Measurements from ENCODE around the gene ASNSD1. TPM values are rescaled to one million over a fixed set of nuclear protein-coding genes. Genes with fewer than 3 reads are reported as not detected.
A peak's percentile ranks its signal among the peaks of the same experiment; 100 is the strongest.

The ASNSD1 gene
- total RNA-seq, 2 donors from 2014 or later, result 36.7 to 38.8 TPM

GRCh38 chr2:189628817-189629530 lies 32.3 kb upstream of the ASNSD1 start:
- no peaks in the 10 kb centered on the region for H3K36me3 ChIP-seq
- TF ChIP-seq CTCF (IDR thresholded peaks at IDR 0.05), result peak; percentile 18 to 50
- no peak for DNase-seq (ENCODE audit: low spot score)
- H3K4me1 ChIP-seq, result no peaks in the 10 kb centered on the region
- H3K9me3 ChIP-seq, result no peaks in the 10 kb centered on the region
- no peaks in the 10 kb centered on the region for H3K27me3 ChIP-seq
- no peak overlapping the region for H3K27ac ChIP-seq
- no peak overlapping the region for H3K4me3 ChIP-seq

DNA sequence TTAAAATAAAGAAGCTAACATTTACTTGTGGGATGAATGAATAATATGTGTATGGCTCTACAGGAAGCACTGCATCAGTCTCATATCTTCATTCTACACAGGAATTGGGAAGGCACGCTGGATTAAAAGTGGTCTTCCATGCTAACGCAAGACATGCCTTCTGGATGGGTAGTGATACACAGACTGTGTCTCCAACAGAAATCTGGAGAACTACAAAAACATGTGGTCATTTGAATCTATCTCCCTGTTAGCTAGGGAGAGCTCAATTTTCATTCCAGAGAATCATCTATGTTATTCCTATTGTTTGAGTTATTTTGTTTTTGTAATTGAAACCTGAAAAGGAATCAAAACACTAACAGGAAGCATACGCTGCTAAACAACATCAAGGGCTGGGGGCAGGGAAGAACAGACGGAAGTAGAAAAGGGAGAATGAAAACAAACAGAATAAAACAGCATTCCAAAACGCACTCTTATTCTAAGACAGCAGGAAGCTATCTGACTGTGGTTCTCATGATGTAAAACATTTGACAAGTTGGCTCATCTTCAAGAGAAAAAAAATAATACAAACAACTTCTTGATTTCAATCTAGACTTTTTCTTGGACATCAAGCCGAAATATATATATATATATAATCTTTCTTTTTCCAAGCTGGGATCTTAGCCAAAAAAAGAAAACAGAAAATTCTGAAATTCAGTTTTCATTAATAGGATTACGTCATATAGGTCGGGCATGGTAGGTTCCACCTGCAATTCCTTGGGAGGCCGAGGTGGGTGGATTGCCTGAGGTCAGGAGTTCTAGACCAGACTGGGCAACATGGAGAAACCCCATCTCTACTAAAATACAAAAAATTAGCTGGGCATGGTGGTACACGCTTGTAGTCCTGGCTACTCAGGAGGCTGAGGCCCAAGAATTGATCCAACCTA lies 31.5 kb upstream of the ASNSD1 start:
- no peak overlapping the region for H3K4me3 ChIP-seq
- DNase-seq (ENCODE audit: low spot score), result no peak
- H3K36me3 ChIP-seq, result no peaks in the 10 kb centered on the region
- no peaks in the 10 kb centered on the region for H3K4me1 ChIP-seq
- no peak overlapping the region for H3K27ac ChIP-seq
- no peaks in the 10 kb centered on the region for H3K27me3 ChIP-seq
- no peaks in the 10 kb centered on the region for H3K9me3 ChIP-seq
- no peak for TF ChIP-seq CTCF (IDR thresholded peaks at IDR 0.05)

DNA sequence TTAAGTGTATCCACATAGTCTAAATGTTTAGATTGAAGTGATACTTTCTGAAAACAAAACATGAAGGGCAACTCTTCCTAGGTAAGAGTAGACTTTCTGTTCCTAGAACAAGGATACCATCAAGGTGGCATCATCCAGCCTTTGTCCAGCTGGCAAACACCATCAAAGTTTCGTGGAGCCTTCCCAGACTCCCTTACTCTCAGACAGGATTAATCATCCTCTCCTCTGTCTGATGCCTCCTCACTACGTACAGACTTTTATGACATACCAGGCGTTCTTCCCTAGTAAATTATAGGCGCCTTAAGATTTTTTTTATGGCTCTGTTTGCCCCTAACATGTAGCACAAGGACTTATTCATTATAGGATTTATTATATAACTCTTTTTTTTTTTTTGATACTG lies 29.4 kb upstream of the ASNSD1 start:
- no peaks in the 10 kb centered on the region for H3K9me3 ChIP-seq
- no peak for TF ChIP-seq CTCF (IDR thresholded peaks at IDR 0.05)
- no peak overlapping the region for H3K4me3 ChIP-seq
- no peaks in the 10 kb centered on the region for H3K27me3 ChIP-seq
- H3K27ac ChIP-seq, result no peak overlapping the region
- DNase-seq (ENCODE audit: low spot score), result no peak
- H3K36me3 ChIP-seq, result no peaks in the 10 kb centered on the region
- no peaks in the 10 kb centered on the region for H3K4me1 ChIP-seq

- no peak overlapping the region for H3K27ac ChIP-seq
- TF ChIP-seq CTCF (IDR thresholded peaks at IDR 0.05), result peak; percentile 30 to 60
- DNase-seq (ENCODE audit: low spot score), result no peak
- no peaks in the 10 kb centered on the region for H3K27me3 ChIP-seq
- H3K4me3 ChIP-seq, result no peak overlapping the region
- H3K4me1 ChIP-seq, result no peaks in the 10 kb centered on the region
- H3K9me3 ChIP-seq, result no peaks in the 10 kb centered on the region
- no peaks in the 10 kb centered on the region for H3K36me3 ChIP-seq
These were observed 27.9 kb upstream of the ASNSD1 start for GRCh38 chr2:189633392-189633811.

DNA sequence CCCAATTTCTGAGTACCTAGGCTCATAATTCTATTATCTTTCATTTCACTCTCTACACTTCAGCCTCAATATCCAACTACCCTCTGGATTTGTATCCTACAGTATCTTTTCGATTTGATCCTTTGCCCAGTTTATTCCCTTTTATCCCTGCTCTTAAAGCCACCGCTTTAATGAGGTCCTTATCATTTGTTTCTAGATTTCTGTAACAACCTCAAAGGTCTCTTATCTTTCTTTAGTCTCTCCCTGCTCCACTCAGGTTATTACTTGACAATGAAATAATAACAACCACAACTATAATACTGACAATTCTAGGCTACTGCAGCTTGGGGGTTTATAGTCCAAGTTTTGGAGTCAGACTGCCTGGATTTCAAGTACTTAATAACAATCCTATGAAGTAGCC lies 25.9 kb upstream of the ASNSD1 start:
- Histone ChIP-seq H3K36me3 (no peaks in the 10 kb centered on the region), H3K4me1 (no peaks in the 10 kb centered on the region), H3K27me3 (no peaks in the 10 kb centered on the region), H3K9me3 (no peaks in the 10 kb centered on the region), H3K4me3 (no peak overlapping the region), H3K27ac (no peak overlapping the region)
- no peak for DNase-seq (ENCODE audit: low spot score)
- TF ChIP-seq CTCF (IDR thresholded peaks at IDR 0.05), result no peak
